Cardiac atrium fibroblast (primary cell): ENCODE results near the gene C10orf143. TPM values are rescaled to one million over a fixed set of nuclear protein-coding genes. Genes with fewer than 3 reads are reported as not detected.

ENCODE experiments used
- total RNA-seq: library from RNA; depleted of rRNA; stranded (reverse); fragments of >200 nt; gene quantifications from 2 replicates; pipeline ENCODE4 v1.2.3, GENCODE V29; 2015

Gene C10orf143
- 1.6 TPM in 1 of 2 replicates, not detected in the other for total RNA-seq

GRCh38 chr10:130110246-130111112 is at the start of gene C10orf143:
Gene C10orf143 (minus strand): TSS chr10:130110830. CDS start chr10:130110772, 58 bp downstream.

GRCh38 chr10:130136226-130137089 is 25.8 kb upstream of the C10orf143 start, which contains the start of gene GLRX3:
Gene GLRX3 (plus strand): TSS chr10:130136391. CDS start chr10:130136421, 30 bp downstream.

Other genes with a start within 250 kb of the C10orf143 start
- gene EBF3, start 146.6 kb downstream of the C10orf143 start, total RNA-seq = 21.1 and 38.5 TPM in 2 replicates
- 55.4 and 66.4 TPM in 2 replicates for gene GLRX3, start 25.6 kb upstream of the C10orf143 start, total RNA-seq